SK-MEL-5 (cell line): Measurements from ENCODE around the gene AMDHD1. TPM values are rescaled to one million over a fixed set of nuclear protein-coding genes. Genes with fewer than 3 reads are reported as not detected.
A peak's percentile ranks its signal among the peaks of the same experiment; 100 is the strongest.

ENCODE experiments used
- DNase-seq: peaks from one replicate; pipeline ENCODE4 v3.0.0-alpha.2; 2016; ENCODE audit warnings: low read depth, low spot score
- in situ Hi-C: cut with HindIII; loops from 2 replicates; pipeline ENCODE4 v1.10.0; 2016; ENCODE audit warnings: low sequenced_read_pairs, high pct_unique_total_duplicates, low pct_unique_long_range_greater_than_20kb
- total RNA-seq: library from RNA; depleted of rRNA; stranded (reverse); fragments of >200 nt; shearing (Covaris generic); gene quantifications from 2 replicates; pipeline ENCODE4 v1.2.3, GENCODE V29; 2014

The AMDHD1 gene
- total RNA-seq, 1 experiment from 2014 or later: 1.1 TPM

GRCh38 chr12:95986635-95987570 is 43.8 kb downstream of the AMDHD1 start:
- DNase-seq: no peak
- in situ Hi-C loops: no loop called here

- DNase-seq: no peak
- in situ Hi-C loops: no loop called here
These were observed 45.6 kb downstream of the AMDHD1 start for GRCh38 chr12:95988506-95989275.

- DNase-seq: no peak
- in situ Hi-C loops: no loop called here
These were observed 46.5 kb downstream of the AMDHD1 start for GRCh38 chr12:95989504-95990123.

- DNase-seq: no peak
- in situ Hi-C loops: no loop called here
These were observed 47.0 kb downstream of the AMDHD1 start for GRCh38 chr12:95990136-95990535.

GRCh38 chr12:95993907-95994306 is 50.8 kb downstream of the AMDHD1 start:
- in situ Hi-C loops: no loop called here

GRCh38 chr12:95994476-95994875 is 51.3 kb downstream of the AMDHD1 start:
- in situ Hi-C loops: no loop called here
- no peak for DNase-seq

More at GRCh38 chr12:95993907-95994306, 50.8 kb downstream of the AMDHD1 start:
- DNase-seq: no peak

- in situ Hi-C loops: no loop called here
- no peak for DNase-seq
These were observed 52.3 kb downstream of the AMDHD1 start for GRCh38 chr12:95995238-95996031.

- no peak for DNase-seq
- in situ Hi-C loops: no loop called here
These were observed 53.0 kb downstream of the AMDHD1 start, which contains the start of gene HAL for GRCh38 chr12:95996034-95996658. Gene HAL (minus strand): TSS chr12:95996344. CDS start chr12:95995910, 434 bp downstream.

- in situ Hi-C loops: no loop called here
- no peak for DNase-seq
These were observed 54.1 kb downstream of the AMDHD1 start for GRCh38 chr12:95997276-95997675.

GRCh38 chr12:95997911-95998510 is 54.9 kb downstream of the AMDHD1 start:
- no peak for DNase-seq
- in situ Hi-C loops: no loop called here

GRCh38 chr12:95998611-95999286 is 55.6 kb downstream of the AMDHD1 start:
- peak; percentile 76 for DNase-seq

GRCh38 chr12:95999484-95999883 is 56.4 kb downstream of the AMDHD1 start:
- DNase-seq: no peak
- in situ Hi-C loops: no loop called here

More at GRCh38 chr12:95998611-95999286, 55.6 kb downstream of the AMDHD1 start:
- in situ Hi-C loops: no loop called here

GRCh38 chr12:96000858-96001257 is 57.7 kb downstream of the AMDHD1 start:
- in situ Hi-C loops: no loop called here
- no peak for DNase-seq

- in situ Hi-C loops: no loop called here
- no peak for DNase-seq
These were observed 63.6 kb downstream of the AMDHD1 start for GRCh38 chr12:96006727-96007126.

GRCh38 chr12:96007729-96008128 is 64.6 kb downstream of the AMDHD1 start:
- in situ Hi-C loops: no loop called here
- DNase-seq: no peak
